Neural cell (in vitro differentiated cells): ENCODE data around the gene FETUB. TPM values are rescaled to one million over a fixed set of nuclear protein-coding genes. Genes with fewer than 3 reads are reported as not detected.

Experiments
- H2AFZ ChIP-seq: fragments of 200-600, 300-800 bp; sonication (generic), shearing (Covaris generic); 2 replicates; pipeline ENCODE4 v1.6.0; 2014; ENCODE audit warnings: low read depth, mild to moderate bottlenecking, antibody characterized with exemption, low read length, moderate library complexity
- H3F3A ChIP-seq: fragments of 200-600 bp; shearing (Covaris generic); 2 replicates; pipeline ENCODE4 v1.6.1; 2016; ENCODE audit warnings: mild to moderate bottlenecking, moderate library complexity, mixed read lengths, antibody characterized with exemption, low read length; ENCODE audit not compliant: insufficient read depth, poor library complexity, severe bottlenecking
- H3K27ac ChIP-seq: fragments of 200-600, 300-800 bp; sonication (generic), shearing (Covaris generic); 2 replicates; pipeline ENCODE4 v1.5.1; 2014; ENCODE audit warnings: mild to moderate bottlenecking, low read length, moderate library complexity
- H3K27me3 ChIP-seq: fragments of 300-800, 200-600 bp; sonication (generic), shearing (Covaris generic); 2 replicates; pipeline ENCODE4 v1.6.0; 2014; ENCODE audit warnings: mild to moderate bottlenecking, low read depth, low read length, moderate library complexity; ENCODE audit not compliant: insufficient read depth
- H3K36me3 ChIP-seq: fragments of 300-800, 200-600 bp; sonication (generic), shearing (Covaris generic); 2 replicates; pipeline ENCODE4 v1.5.1; 2014; ENCODE audit warnings: mild to moderate bottlenecking, antibody characterized with exemption, low read length, moderate library complexity; ENCODE audit not compliant: insufficient read depth
- H3K4me2 ChIP-seq: fragments of 300-800, 200-600 bp; sonication (generic), shearing (Covaris generic); 2 replicates; pipeline ENCODE4 v1.6.0; 2014; ENCODE audit warnings: mild to moderate bottlenecking, low read length
- H3K4me3 ChIP-seq: fragments of 300-800, 200-600 bp; sonication (generic), shearing (Covaris generic); 2 replicates; pipeline ENCODE4 v1.5.1; 2014; ENCODE audit warnings: mild to moderate bottlenecking, low read length, moderate library complexity
- H3K79me2 ChIP-seq: fragments of 200-600 bp; shearing (Covaris generic); replicated peaks from 2 replicates; pipeline ENCODE4 v1.6.0; 2014; ENCODE audit warnings: mild to moderate bottlenecking, low read length, moderate library complexity; ENCODE audit not compliant: insufficient read depth
- H3K9ac ChIP-seq: fragments of 300-800, 200-600 bp; sonication (generic), shearing (Covaris generic); 2 replicates; pipeline ENCODE4 v1.6.1; 2016; ENCODE audit warnings: mild to moderate bottlenecking, low read length, mixed read lengths
- H3K9me2 ChIP-seq: fragments of 200-600 bp; shearing (Covaris generic); 2 replicates; pipeline ENCODE4 v1.6.1; 2016; ENCODE audit warnings: mild to moderate bottlenecking, low read length, mixed read lengths; ENCODE audit not compliant: insufficient read depth
- H3K9me3 ChIP-seq: fragments of 200-600, 300-800 bp; sonication (generic), shearing (Covaris generic); 2 replicates; pipeline ENCODE4 v1.6.1; 2016; ENCODE audit warnings: mild to moderate bottlenecking, mixed run types, low read length, moderate library complexity, mixed read lengths
- H4K20me1 ChIP-seq: fragments of 200-600 bp; shearing (Covaris generic); 2 replicates; pipeline ENCODE4 v1.6.1; 2016; ENCODE audit warnings: mild to moderate bottlenecking, mixed run types; ENCODE audit not compliant: insufficient read depth
- CTCF ChIP-seq: fragments of 450-650 bp; IDR thresholded peaks from 2 replicates; pipeline ENCODE4 v1.5.1; 2014; ENCODE audit warnings: antibody characterized with exemption, mild to moderate bottlenecking, moderate library complexity; ENCODE audit not compliant: poor library complexity, severe bottlenecking
- EP300 ChIP-seq: fragments of 450-650 bp; conservative IDR thresholded peaks from 2 replicates; pipeline ENCODE4 v1.6.1; 2014; ENCODE audit warnings: antibody characterized with exemption, mild to moderate bottlenecking, moderate library complexity; ENCODE audit not compliant: poor library complexity, severe bottlenecking
- EZH2 ChIP-seq: fragments of 200-600, 300-800 bp; shearing (Covaris generic), sonication (generic); IDR thresholded peaks from 2 replicates; pipeline ENCODE4 v1.6.1; 2014; ENCODE audit warnings: antibody characterized with exemption, low read length, borderline replicate concordance, mild to moderate bottlenecking; ENCODE audit not compliant: insufficient read depth, poor library complexity, severe bottlenecking
- MXI1 ChIP-seq: fragments of 450-650 bp; conservative IDR thresholded peaks from 2 replicates; pipeline ENCODE4 v1.6.1; 2014; ENCODE audit warnings: antibody characterized with exemption, mild to moderate bottlenecking; ENCODE audit not compliant: poor library complexity, severe bottlenecking
- POLR2AphosphoS5 ChIP-seq: IDR thresholded peaks from 2 replicates; pipeline ENCODE4 v1.6.1; 2012
- RAD21 ChIP-seq: fragments of 450-650 bp; conservative IDR thresholded peaks from 2 replicates; pipeline ENCODE4 v1.6.1; 2014; ENCODE audit warnings: antibody characterized with exemption, mild to moderate bottlenecking, moderate library complexity
- REST ChIP-seq: IDR thresholded peaks from 2 replicates; pipeline ENCODE4 v1.6.1; 2012; ENCODE audit warnings: borderline replicate concordance
- SMC3 ChIP-seq: fragments of 450-650 bp; conservative IDR thresholded peaks from 2 replicates; pipeline ENCODE4 v1.6.1; 2014; ENCODE audit warnings: antibody characterized with exemption, mild to moderate bottlenecking, moderate library complexity; ENCODE audit not compliant: poor library complexity
- TAF1 ChIP-seq: IDR thresholded peaks from 2 replicates; pipeline ENCODE4 v1.6.1; 2012; ENCODE audit warnings: low read depth
- polyA plus RNA-seq: library from polyadenylated mRNA; depleted of rRNA; stranded (reverse); fragments of >200 nt; gene quantifications from 2 replicates; pipeline ENCODE4 v1.2.3, GENCODE V29; 2014

Gene FETUB
- polyA plus RNA-seq, 1 donor from 2014 or later = not detected

- Histone ChIP-seq H3K4me3 (no peak overlapping the region), H3K4me2 (no peak overlapping the region)
These were observed 730 bp downstream of the FETUB start for GRCh38 chr3:186640929-186641328.

GRCh38 chr3:186642014-186642413, 1.8 kb downstream of the FETUB start:
- no peaks in the 10 kb centered on the region for H3K79me2 ChIP-seq
- no peaks in the 10 kb centered on the region for H3K9me3 ChIP-seq
- H3K27ac ChIP-seq = no peak overlapping the region
- no peaks in the 10 kb centered on the region for H3K36me3 ChIP-seq
- no peaks in the 10 kb centered on the region for H4K20me1 ChIP-seq
- no peak overlapping the region for H3K4me3 ChIP-seq
- no peaks in the 10 kb centered on the region for H3F3A ChIP-seq
- no peak overlapping the region for H3K4me2 ChIP-seq
- H3K27me3 ChIP-seq = no peaks in the 10 kb centered on the region
- H2AFZ ChIP-seq = no peak overlapping the region
- H3K9me2 ChIP-seq = no peaks in the 10 kb centered on the region
- no peak for TF ChIP-seq EP300
- TF ChIP-seq SMC3 = no peak
- TF ChIP-seq CTCF = no peak
- H3K9ac ChIP-seq = no peak overlapping the region

More at GRCh38 chr3:186640929-186641328, 730 bp downstream of the FETUB start:
- Histone ChIP-seq H3K27me3 (no peaks in the 10 kb centered on the region), H2AFZ (no peak overlapping the region), H3K9me3 (no peaks in the 10 kb centered on the region), H3K36me3 (no peaks in the 10 kb centered on the region), H4K20me1 (no peaks in the 10 kb centered on the region), H3F3A (no peaks in the 10 kb centered on the region), H3K9me2 (no peaks in the 10 kb centered on the region), H3K79me2 (no peaks in the 10 kb centered on the region), H3K27ac (no peak overlapping the region), H3K9ac (no peak overlapping the region)
- TF ChIP-seq TAF1 = no peak
- no peak for TF ChIP-seq SMC3
- no peak for TF ChIP-seq EZH2
- TF ChIP-seq CTCF = no peak
- TF ChIP-seq EP300 = no peak
- TF ChIP-seq POLR2AphosphoS5 = no peak
- TF ChIP-seq RAD21 = no peak

GRCh38 chr3:186643493-186643892, 3.3 kb downstream of the FETUB start:
- Histone ChIP-seq H4K20me1 (no peaks in the 10 kb centered on the region), H3K27me3 (no peaks in the 10 kb centered on the region), H3K27ac (no peak overlapping the region), H3F3A (no peaks in the 10 kb centered on the region), H3K4me2 (no peak overlapping the region), H3K9me2 (no peaks in the 10 kb centered on the region), H2AFZ (no peak overlapping the region), H3K4me3 (no peak overlapping the region), H3K36me3 (no peaks in the 10 kb centered on the region), H3K9me3 (no peaks in the 10 kb centered on the region), H3K79me2 (no peaks in the 10 kb centered on the region), H3K9ac (no peak overlapping the region)
- TF ChIP-seq RAD21 (no peak), CTCF (no peak), REST (no peak), MXI1 (no peak), EZH2 (no peak), EP300 (no peak)
